ENCODE measurements around the gene RASGRF1.
"Not testable (repeated sequence)": the region's sequence is repeated elsewhere in the genome, so short reads cannot be mapped to it uniquely, and the experiment has no call there.

GRCh38 chr15:79024493-79024892, 66.1 kb downstream of the RASGRF1 start:
- not testable (repeated sequence) for TF ChIP-seq CTCF, POLR2AphosphoS5, POLR2A (IDR thresholded peaks at IDR 0.05)
